Measurements from ENCODE around the gene HOOK1.

Gene HOOK1

GRCh38 chr1:59814901-59815825, at the start of gene HOOK1:
TSS of gene HOOK1 (plus strand) at chr1:59814949. CDS start at chr1:59815118, 169 bp downstream.
- no peak for FAIRE-seq

GRCh38 chr1:59765011-59765730, 49.6 kb upstream of the HOOK1 start:
- FAIRE-seq, result no peak

DNA sequence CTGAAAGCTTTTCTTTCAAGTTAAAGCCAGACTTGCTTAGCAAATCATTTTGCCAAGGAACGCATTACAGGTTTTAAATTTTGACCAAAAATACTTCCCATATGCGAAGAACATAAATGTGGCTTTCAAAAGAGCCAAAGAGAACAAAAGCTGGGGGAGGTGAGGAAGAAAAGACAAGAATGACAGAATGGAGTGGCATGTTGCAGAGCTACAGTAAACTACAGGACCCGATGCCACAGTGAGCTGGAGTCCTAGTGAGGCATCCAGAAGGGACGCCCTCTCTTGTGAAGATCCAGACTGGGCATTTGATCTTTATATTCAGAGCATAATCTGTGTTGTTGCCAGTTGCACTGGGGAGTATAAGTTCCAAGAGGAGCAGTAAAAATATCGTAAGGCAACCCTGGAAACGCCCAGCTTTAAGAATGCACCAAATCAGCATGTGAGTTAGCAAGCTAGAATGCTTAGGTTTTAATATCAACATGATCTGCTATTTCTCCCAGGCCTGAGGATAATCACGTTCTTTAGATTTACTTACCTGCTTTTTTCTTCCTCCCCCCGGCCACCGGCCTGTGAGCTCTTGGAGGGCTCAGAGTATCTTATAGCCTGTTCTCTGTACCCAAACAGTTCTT, 48.4 kb upstream of the HOOK1 start:
- FAIRE-seq, result no peak

GRCh38 chr1:59767119-59767518, 47.6 kb upstream of the HOOK1 start:
- FAIRE-seq, result peak; percentile 89

DNA sequence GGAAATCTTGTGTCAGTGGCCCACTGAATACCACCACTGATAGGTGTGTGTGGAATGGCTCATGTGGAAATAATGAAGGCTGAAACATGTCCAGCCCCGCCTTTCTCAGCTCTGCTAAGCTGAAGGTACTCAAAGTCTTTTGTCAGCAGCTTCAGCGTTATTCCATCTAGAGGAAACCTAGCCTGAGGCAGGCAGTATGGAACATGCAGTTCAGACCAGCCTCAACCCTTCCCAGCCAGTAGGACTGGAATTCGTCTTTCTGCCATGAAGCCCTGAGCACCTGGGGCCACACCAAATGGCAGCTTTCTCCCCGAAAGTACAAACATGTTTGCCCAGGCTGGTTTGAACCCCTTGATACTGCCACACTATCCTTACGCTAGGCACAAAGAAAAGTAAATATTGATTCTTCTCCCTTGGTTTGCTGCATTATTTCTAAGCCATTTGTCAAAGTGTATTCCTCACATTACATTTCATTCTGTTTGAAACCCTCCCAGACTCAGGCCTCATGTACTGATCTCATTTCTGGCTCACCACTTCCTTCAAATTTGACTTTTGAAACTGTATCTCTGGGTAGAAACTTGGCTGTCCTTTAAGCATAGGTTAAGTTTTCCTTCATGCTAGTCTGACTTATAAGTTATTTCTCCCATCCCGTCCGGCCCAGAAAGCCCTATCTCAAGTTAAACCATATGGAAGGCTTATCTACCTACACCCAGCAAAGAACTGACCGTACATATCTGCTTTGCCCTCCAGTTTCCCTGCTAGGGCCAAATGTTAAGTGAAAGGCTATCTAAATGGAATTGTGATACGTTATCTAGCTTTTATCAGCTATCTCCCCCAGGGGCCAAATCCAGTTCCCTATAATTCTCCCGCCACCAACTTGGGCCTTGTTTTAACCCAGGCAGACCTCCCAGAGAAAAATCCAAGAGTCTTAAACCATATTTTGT, 45.7 kb upstream of the HOOK1 start:
- FAIRE-seq, result peak; percentile 99

DNA sequence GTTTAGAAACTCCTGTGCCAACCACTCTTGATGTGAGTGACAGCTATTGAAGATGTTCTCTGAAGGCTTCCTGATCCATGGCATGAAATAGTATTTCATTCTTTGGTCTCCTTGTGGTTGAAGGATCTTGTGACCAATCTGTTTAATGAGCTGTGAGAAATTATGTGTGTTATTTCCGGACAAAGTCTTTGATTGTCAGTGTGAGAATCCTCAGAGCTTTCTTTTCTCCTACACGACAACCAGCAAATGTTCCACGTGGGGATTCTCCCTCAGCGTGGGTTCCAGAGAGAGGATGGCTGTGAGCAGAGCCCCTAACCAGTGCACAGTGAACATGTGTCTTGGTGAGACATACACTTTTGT, 45.0 kb upstream of the HOOK1 start:
- FAIRE-seq, result peak; percentile 61

- peak; percentile 76 for FAIRE-seq
Observed at GRCh38 chr1:59771361-59771760, 43.4 kb upstream of the HOOK1 start.

DNA sequence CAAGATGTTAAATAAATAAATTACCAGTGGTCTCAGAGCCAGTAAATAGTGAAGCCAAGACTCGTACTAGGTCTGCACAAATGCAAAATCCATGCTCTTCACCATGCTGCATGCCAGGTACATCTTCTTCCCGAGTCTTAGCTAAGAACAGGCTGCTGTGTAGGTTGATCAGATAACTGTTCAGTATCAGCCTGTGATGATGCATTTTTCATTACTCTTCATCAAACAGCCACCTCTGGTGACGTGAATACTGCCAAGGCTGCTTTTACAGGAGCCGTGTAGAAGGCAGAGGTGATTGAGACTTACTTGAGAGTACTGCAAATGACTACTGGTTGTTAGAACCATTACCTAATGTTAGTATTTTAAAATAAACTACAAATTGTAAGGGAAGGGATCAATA, 39.3 kb upstream of the HOOK1 start:
- FAIRE-seq, result no peak

- FAIRE-seq, result no peak
Observed at GRCh38 chr1:59776960-59777852, 37.5 kb upstream of the HOOK1 start.

GRCh38 chr1:59779949-59780348, 34.8 kb upstream of the HOOK1 start:
- FAIRE-seq, result no peak

GRCh38 chr1:59788825-59789224, 25.9 kb upstream of the HOOK1 start:
- FAIRE-seq, result peak; percentile 93

DNA sequence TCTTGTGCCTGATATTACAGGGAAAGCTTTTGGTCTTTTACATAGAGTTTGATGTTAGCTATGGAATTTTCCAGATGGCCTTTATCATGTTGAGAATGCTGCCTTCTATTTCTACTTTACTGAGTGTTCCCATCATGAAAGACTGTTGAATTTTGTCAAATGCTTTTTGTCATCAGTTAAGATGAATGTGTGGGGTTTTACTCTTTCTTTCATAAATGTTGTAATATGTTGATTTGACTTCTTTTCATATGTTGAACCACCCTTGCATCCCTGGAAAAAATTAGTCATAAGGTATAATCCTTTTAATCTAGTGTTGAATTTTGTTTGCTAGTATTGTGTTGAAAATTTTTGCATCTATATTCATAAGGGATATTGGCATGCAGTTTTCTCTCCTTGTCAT, 16.1 kb upstream of the HOOK1 start:
- no peak for FAIRE-seq

GRCh38 chr1:59803458-59804038, 11.2 kb upstream of the HOOK1 start:
- no peak for FAIRE-seq

DNA sequence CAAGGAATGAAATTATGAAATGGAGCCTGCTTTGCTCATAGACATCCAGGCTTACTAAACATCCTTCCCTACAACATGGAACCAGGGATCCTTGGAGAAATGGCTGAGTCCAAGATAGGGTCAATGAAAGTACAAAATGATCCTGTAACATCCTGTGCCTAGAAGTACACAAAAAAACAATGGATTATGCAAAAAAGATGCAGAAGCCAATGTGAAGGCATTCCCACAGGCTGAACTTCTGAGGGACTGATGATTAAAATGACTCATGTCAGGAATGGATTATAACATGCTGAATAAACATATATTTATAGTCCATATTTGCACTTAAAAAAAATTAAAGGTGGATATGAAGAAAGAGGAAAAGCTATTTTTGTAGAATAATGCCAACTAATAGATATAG, 10.4 kb upstream of the HOOK1 start:
- no peak for FAIRE-seq

DNA sequence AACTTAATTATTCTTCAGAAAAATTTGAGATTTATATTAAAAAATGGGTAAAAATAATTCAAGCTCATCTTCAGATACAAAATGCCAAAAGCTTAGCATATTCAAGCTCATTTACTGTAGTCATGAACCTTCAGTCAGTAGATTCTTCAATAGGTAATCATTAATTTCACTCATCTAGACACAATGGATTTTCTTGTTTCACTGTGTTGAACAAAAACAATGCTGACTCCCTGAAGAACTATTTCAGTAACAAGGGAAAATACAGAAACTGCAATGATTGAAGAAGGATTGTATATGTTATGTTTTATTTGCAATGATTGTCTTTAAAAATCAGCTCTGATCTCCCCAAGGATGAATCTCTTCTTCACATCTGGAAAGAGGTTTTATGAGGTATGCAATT, 9.2 kb upstream of the HOOK1 start:
- no peak for FAIRE-seq

DNA sequence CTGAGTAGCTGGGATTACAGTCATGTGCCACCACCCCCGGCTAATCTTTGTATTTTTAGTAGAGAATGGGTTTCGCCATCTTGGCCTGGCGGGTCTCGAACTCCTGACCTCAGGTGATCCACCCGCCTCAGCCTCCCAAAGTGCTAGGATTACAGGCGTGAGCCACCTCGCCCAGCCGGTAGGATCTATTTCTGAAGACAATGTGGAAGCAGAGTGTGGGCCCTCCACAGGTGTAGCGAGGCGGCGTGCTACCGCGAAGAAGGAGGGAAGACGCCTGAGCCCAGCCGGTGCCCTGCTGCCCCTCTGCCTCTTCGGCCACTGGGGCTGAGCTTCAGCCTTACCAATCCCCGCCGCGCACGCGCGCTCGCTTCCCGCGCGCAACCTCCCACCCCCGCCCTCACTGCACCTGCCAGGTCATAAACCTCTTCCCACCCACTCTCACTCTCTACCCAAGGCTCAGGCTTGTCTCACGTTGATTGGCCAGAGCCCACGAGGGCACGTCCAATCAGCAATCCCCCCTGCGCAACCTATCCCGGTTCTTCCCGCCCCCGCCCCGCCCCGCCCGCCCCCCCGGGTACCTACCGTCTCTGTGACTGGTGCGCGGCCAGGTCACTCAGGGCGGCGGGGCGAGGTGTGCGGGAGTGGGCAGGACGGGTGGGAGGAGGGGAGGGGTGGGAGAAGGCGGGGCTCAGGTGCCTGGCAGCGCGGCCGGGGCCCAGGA, 409 bp upstream of the HOOK1 start:
- FAIRE-seq, result peak; percentile 91

- FAIRE-seq, result no peak
Observed at GRCh38 chr1:59815892-59816291, 1.1 kb downstream of the HOOK1 start.

- no peak for FAIRE-seq
Observed at GRCh38 chr1:59816318-59816878, 1.6 kb downstream of the HOOK1 start.

DNA sequence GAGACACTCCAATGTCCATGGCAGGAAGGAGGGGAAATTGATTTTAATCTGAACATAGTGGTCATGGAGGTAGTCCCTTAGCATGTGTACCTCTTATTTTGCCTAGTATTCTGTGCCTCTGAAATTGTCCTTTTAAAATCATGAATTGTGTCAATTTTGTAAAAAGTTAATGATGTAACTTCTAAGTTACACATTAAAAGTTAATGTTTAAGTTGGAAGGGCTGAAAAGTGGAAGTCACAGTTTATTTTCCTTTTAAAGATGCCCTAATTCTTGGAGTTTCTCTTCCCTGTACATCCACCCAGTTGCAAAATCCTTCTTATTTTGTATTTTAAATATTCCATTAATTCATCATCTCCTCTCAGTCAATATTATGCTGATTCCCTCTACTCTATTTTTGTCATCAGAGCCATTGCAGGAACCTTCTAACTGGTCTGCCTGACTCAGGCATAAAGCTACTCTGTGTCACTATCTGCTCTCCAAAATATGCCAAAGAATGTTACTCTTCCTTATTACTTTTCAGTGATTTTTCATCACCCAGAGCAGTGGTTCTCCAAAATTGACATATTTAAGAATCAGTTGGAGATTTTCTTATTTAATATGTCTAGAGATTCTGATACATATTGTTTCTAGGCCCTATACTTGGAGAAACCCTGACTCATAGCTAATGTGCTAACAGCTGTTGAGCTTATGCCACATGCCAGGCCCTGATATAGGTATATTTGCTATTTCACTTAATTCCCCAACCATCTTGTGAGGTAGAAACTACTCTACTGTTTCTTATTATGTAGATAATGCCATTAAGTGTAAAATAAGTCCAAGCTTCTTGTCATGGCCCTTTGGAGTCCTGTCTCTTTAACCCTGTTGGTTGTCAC, 5.1 kb downstream of the HOOK1 start:
- peak; percentile 21 for FAIRE-seq
